Fibroblast of gingiva (primary cell): ENCODE measurements around the gene FBXL20.
A peak's percentile ranks its signal among the peaks of the same experiment; 100 is the strongest.
"Not testable (repeated sequence)": the region's sequence is repeated elsewhere in the genome, so short reads cannot be mapped to it uniquely, and the experiment has no call there.

Source experiments
- DNase-seq: peaks from one replicate; pipeline ENCODE4 v3.0.0-alpha.2; 2011; ENCODE audit warnings: low read depth

Gene FBXL20

GRCh38 chr17:39251997-39252396 lies 149.4 kb downstream of the FBXL20 start:
- no peak for DNase-seq

- not testable (repeated sequence) for DNase-seq
Measured at GRCh38 chr17:39250076-39250475, 151.3 kb downstream of the FBXL20 start.

GRCh38 chr17:39246274-39246673 lies 155.2 kb downstream of the FBXL20 start:
- no peak for DNase-seq

GRCh38 chr17:39244600-39245570 lies 156.5 kb downstream of the FBXL20 start:
- peak; percentile 60 for DNase-seq

GRCh38 chr17:39244016-39244599 lies 157.3 kb downstream of the FBXL20 start:
- DNase-seq: no peak

- DNase-seq: no peak
Measured at GRCh38 chr17:39243155-39243554, 158.3 kb downstream of the FBXL20 start.

GRCh38 chr17:39240631-39241030 lies 160.8 kb downstream of the FBXL20 start:
- no peak for DNase-seq

GRCh38 chr17:39239640-39240314 lies 161.6 kb downstream of the FBXL20 start:
- DNase-seq: no peak

GRCh38 chr17:39238311-39238972 lies 163.0 kb downstream of the FBXL20 start:
- peak; percentile 49 for DNase-seq

GRCh38 chr17:39237586-39237985 lies 163.8 kb downstream of the FBXL20 start:
- DNase-seq: no peak

- no peak for DNase-seq
Measured at GRCh38 chr17:39236981-39237441, 164.4 kb downstream of the FBXL20 start.

- DNase-seq: no peak
Measured at GRCh38 chr17:39236450-39236927, 164.9 kb downstream of the FBXL20 start.

- DNase-seq: peak; percentile 39
Measured at GRCh38 chr17:39235555-39236449, 165.6 kb downstream of the FBXL20 start.

- peak; percentile 31 for DNase-seq
Measured at GRCh38 chr17:39231591-39232551, 169.6 kb downstream of the FBXL20 start.

- no peak for DNase-seq
Measured at GRCh38 chr17:39231091-39231561, 170.3 kb downstream of the FBXL20 start.

GRCh38 chr17:39230361-39230760 lies 171.1 kb downstream of the FBXL20 start:
- no peak for DNase-seq

- peak; percentile 47 for DNase-seq
Measured at GRCh38 chr17:39229274-39229913, 172.0 kb downstream of the FBXL20 start.

GRCh38 chr17:39227364-39227919 lies 174.0 kb downstream of the FBXL20 start:
- DNase-seq: no peak
